K562 (cell line): Measurements from ENCODE around the gene ACSS1. TPM values are rescaled to one million over a fixed set of nuclear protein-coding genes. Genes with fewer than 3 reads are reported as not detected.

Experiments used
- ATF1 ChIP-seq, 2 experiments: fragments of 450-650 bp in 1 of 2; IDR thresholded peaks; 2 replicates each; pipeline ENCODE4 v1.6.1; 2016; ENCODE audit warnings: missing compliant biosample characterization in 1 of 2, missing genetic modification characterization in 1 of 2
- E4F1 ChIP-seq: fragments of 250-450 bp; sonication (Bioruptor Pico); IDR thresholded peaks from 2 replicates; pipeline ENCODE4 v1.5.0; 2021; ENCODE audit warnings: mild to moderate bottlenecking, borderline replicate concordance
- MAFG ChIP-seq: fragments of 450-650 bp; conservative IDR thresholded peaks from 2 replicates; pipeline ENCODE4 v1.6.1; 2016; ENCODE audit warnings: missing genetic modification characterization, missing compliant biosample characterization
- NFYB ChIP-seq: IDR thresholded peaks from 2 replicates; pipeline ENCODE4 v1.6.1; 2011; ENCODE audit warnings: mild to moderate bottlenecking, moderate library complexity; ENCODE audit not compliant: insufficient read length; ENCODE audit errors: extremely low read depth
- NR3C1 ChIP-seq: sonication (generic); formaldehyde crosslinking; IDR thresholded peaks from 2 replicates; pipeline ENCODE4 v1.8.1; 2022; ENCODE audit warnings: missing genetic modification reagents
- SREBF2 ChIP-seq: sonication (generic); formaldehyde crosslinking; IDR thresholded peaks from 2 replicates; pipeline ENCODE4 v1.4.0; 2020; ENCODE audit warnings: mild to moderate bottlenecking, missing genetic modification reagents
- TARDBP ChIP-seq: fragments of 450-650 bp; IDR thresholded peaks from 2 replicates; pipeline ENCODE4 v1.6.1; 2016
- TCF7 ChIP-seq: sonication (generic); IDR thresholded peaks from 2 replicates; pipeline ENCODE4 v1.6.1; 2016; ENCODE audit warnings: antibody characterized with exemption, borderline replicate concordance
- ZBTB17 ChIP-seq: fragments of 450-650 bp; formaldehyde crosslinking; IDR thresholded peaks from 2 replicates; pipeline ENCODE4 v1.4.0; 2020; ENCODE audit warnings: mild to moderate bottlenecking
- ZNF668 ChIP-seq: fragments of 250-450 bp; sonication (Bioruptor Pico); IDR thresholded peaks from 2 replicates; pipeline ENCODE4 v1.8.0; 2022; ENCODE audit warnings: mild to moderate bottlenecking, inconsistent platforms
- polyA plus RNA-seq, 8 experiments: library from polyadenylated mRNA; depleted of rRNA in 4 of 8; stranded (reverse) in 5 of 8; unstranded in 3 of 8; fragments of >200 nt; fragmentation: Nextera tagmentation in 2 of 8; fragmentation: Illumina TruSeq in 1 of 8; extraction: Ambion mirVana in 2 of 8; extraction: Trizol in 1 of 8; gene quantifications; 2 replicates each; pipeline versions ENCODE4 v1.2.1 to v1.2.3, GENCODE V29; 2011 to 2014; ENCODE audit warnings: inconsistent platforms in 1 of 8, missing spikeins in 1 of 8
- total RNA-seq, 7 experiments: library from RNA; depleted of rRNA in 6 of 7; stranded (reverse); fragments of >200 nt in 6 of 7; fragmentation: Illumina TruSeq in 2 of 7; extraction: Trizol in 2 of 7; gene quantifications; 2 replicates each; pipeline versions ENCODE4 v1.2.1 to v1.2.3, GENCODE V29; 2011 to 2021; ENCODE audit warnings: low replicate concordance in 1 of 7
- TF ChIP-seq, protein P1 (sequence below), 2 experiments: fragments of 450-650 bp; conservative IDR thresholded peaks; 2 replicates each; pipeline ENCODE4 v1.6.1; 2017; ENCODE audit warnings: mild to moderate bottlenecking in 2 of 2, moderate library complexity in 2 of 2

Gene ACSS1
- total and polyA plus RNA-seq, 9 of the 15 experiments (the other 6 are each of a cell fraction or from before 2014, with no cell fraction given), result 0.07 to 2.1 (median 0.27) TPM; not detected in 3

DNA sequence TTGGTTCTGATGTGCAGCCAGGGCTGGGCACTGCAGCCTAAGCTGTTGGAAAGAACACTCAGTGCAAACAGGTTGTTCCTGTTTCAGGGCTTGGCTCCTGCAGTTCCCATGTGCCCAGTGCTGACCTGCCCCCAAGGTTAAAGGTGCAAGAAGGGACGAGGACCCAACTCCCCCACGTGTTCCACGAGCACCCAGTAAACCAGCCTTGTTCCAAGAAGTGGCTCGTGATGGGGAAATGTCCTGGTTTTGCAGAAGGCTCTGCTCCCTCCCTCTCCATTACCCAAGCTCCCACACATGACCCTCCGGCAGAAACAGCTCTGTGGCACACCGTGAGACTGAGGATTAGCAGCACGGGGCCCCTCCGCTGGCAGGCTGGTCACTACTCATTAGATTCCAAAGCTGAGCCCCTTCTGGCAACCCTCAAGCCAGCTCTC lies 9.4 kb downstream of the ACSS1 start (continued):
- no peak for TF ChIP-seq MAFG
- TF ChIP-seq, protein P1, sequence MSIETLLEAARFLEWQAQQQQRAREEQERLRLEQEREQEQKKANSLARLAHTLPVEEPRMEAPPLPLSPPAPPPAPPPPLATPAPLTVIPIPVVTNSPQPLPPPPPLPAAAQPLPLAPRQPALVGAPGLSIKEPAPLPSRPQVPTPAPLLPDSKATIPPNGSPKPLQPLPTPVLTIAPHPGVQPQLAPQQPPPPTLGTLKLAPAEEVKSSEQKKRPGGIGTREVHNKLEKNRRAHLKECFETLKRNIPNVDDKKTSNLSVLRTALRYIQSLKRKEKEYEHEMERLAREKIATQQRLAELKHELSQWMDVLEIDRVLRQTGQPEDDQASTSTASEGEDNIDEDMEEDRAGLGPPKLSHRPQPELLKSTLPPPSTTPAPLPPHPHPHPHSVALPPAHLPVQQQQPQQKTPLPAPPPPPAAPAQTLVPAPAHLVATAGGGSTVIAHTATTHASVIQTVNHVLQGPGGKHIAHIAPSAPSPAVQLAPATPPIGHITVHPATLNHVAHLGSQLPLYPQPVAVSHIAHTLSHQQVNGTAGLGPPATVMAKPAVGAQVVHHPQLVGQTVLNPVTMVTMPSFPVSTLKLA (conservative IDR thresholded peaks at IDR 0.05), result no peak
- TF ChIP-seq NR3C1 (CRISPR knock-in tag), result no peak
- no peak for TF ChIP-seq NFYB
- TF ChIP-seq TCF7, result no peak
- TF ChIP-seq SREBF2 (CRISPR knock-in tag), result no peak
- no peak for TF ChIP-seq E4F1 (CRISPR knock-in tag)
- TF ChIP-seq TARDBP, result no peak
- no peak for TF ChIP-seq ZNF668 (CRISPR knock-in tag)
- TF ChIP-seq ZBTB17 (CRISPR knock-in tag), result no peak
- no peak for TF ChIP-seq ATF1 (CRISPR knock-in tag; IDR thresholded peaks at IDR 0.05)
- TF ChIP-seq ATF1 (tag; IDR thresholded peaks at IDR 0.05), result no peak
